NCI-H226 (cell line): ENCODE results near the gene ZNF608.

Experiments used
- DNase-seq: peaks from one replicate; pipeline ENCODE4 v3.0.0-alpha.2; 2015

The ZNF608 gene

DNA sequence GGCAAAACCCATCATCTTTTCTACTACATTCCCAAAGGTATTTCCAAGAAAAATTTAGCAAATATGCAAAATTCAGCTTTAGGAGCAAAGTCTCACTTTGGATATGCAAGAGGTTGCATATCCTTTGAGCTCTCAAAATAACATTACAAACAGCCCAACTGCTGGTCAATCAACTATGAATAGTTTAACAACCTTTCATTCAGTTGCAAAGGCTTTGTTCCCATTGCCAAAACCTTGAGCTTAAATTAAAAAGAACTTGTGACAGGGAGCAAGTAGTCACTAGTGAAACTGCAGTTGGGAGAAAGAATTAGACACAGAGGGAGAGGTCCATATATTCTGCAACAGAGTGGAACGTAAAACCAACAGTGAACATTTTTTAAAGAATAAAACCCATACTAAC lies 8.8 kb downstream of the ZNF608 start:
- no peak for DNase-seq

DNA sequence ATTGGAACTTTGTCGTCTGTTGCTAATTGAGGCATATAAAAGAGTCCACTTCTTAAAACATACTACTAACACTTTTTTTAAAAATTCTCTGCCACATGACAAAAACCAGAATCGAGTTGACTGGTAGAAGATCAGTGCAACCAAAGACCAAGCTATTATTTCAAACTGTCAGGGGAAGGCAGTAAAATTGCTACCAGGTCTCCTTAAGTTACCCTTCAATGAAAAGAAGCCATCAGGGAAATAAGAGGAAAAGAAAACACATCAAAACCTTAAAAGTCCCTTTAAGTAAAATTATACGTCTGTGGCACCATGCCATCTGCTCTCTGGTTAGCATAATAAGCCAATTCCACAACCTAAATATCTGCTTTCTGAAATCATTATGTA lies 9.6 kb downstream of the ZNF608 start:
- DNase-seq: no peak

GRCh38 chr5:124736082-124736804 lies 10.2 kb downstream of the ZNF608 start:
- no peak for DNase-seq

DNA sequence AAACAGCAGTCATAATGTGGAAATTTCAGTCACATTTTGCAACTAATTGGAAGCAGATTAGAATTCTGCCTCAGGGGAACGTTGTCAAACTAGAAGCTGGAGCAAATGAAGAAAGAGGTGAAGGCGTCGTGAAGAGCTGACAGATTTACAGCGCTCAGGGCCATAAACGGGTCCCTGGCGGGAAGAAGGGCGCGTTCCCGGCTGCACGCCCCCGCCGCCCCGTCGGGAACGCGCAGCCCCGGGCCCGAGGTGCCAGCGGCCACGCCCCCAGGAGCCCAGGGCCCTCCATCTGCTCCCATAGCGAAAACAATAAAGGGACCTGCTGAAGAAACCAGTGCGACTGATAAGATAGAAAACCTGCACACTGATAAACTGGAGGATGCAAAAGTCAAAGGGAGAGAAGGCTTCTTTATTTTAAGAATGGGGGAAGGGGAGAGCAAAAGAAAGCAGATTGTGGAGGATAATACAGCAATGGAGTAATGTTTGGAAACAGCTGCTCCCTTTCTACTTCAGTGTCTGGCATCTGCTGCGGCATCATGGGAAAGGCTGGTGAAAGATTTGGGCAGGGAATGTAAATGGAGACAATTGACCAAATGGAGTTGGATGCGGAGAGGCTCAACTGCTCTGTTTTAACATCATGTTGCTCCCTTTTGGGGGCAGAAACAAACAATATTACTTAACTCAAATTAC lies 11.1 kb downstream of the ZNF608 start:
- no peak for DNase-seq

DNA sequence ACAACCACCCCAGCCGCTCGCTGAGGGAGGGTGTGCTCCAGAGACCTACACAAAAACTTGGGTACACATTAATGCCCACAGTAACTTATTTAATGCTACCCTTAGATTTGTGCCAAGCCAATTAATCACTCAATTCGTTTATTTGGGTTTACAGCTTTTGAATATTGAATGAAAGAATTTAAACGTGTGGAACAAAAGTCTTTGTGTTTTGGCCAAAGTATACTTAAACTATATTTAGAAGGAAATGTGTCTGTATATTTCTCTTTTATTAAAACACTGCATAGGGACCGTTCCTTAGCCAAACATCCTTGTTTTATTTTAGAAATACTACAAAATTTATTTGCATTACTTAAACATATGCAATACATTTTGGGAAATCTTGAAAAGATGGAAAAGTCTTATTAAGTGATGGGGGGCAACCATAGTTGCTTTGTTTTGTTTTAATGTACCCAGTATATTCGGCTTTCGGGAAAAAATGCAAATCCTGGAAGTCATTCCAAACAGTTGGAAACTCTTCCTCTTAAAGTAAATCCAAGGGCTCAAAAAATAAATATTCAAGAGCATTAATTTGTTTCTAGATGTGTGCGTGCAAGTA lies 11.8 kb downstream of the ZNF608 start:
- no peak for DNase-seq

GRCh38 chr5:124733329-124733650 lies 13.1 kb downstream of the ZNF608 start:
- no peak for DNase-seq

- DNase-seq: no peak
Measured at GRCh38 chr5:124732428-124733328, 13.8 kb downstream of the ZNF608 start.

GRCh38 chr5:124730381-124730780 lies 16.1 kb downstream of the ZNF608 start:
- DNase-seq: no peak

DNA sequence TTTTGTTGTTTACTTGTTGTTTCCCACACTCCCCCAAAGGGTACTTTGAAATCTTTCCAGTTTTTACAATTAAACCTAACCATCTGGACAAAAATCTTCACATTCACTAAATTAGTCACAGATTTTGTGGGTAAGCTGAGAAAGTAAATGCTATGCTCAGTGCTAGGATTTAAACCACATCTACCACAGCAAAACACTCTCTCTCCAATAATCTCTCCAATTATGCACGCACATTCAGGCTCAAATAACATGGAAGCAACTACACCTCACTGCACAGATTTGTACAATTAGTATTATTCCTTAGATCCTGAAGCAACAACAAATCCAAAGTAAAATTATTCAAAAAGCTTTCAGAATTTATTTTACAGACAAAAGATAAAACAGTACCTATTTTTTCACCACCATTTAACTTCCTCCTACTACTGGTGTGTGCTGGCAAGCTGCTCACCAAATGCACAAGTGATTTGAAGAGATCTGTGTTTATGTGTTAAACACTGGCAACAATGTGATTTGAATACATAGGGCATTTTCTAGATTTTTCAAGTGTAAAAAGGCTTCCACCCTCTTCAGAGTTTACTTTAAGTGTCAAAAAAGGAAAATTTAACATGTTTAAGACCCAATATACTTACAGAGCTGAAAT lies 16.6 kb downstream of the ZNF608 start:
- no peak for DNase-seq

DNA sequence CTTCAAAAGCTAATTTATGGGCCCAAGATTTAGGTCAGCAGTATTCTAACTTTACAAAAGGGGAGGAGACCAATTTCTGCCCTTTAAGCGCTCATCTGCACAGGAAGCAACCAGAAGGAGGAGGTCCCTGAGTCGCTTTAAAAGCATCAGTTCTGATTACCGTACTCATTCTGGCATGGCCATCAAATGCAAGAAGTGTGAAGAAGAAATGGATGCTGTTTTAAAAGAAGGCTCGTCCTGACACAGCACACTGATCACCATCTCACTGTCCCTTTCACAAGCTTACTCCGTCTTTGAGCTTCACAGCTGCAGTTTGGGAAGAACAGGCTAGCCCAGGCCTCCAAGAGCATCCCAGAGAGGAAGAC lies 17.5 kb downstream of the ZNF608 start:
- no peak for DNase-seq

DNA sequence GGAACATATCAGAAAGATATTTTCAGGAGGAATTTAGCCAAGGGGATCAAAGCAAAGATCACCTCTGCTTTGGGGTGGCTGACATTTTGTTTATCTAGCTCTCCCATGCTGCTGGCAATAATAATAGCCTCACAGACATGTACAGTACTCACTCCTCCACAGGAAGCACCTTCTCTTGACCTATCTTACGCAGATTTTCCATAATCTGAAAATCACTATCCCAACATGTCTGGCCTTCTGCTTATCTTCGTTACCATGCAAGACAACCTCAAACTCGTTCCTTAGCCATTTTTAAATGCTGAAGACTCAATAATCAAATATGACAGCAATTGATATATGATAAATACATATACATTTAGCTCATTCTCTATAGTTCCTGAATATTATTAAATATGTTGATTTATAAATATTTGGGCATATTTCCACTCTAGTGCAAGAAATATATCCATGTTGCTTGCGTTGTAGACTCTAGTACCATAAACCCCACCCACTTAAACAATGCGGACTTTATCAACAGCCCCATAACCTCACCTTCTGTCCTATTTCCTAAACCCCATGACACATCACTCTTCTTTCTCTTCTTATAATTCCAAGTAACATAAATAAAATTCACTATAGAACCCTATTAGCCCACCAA lies 18.0 kb downstream of the ZNF608 start:
- no peak for DNase-seq

GRCh38 chr5:124726631-124727362 lies 19.6 kb downstream of the ZNF608 start:
- no peak for DNase-seq

- DNase-seq: no peak
Measured at GRCh38 chr5:124725622-124726258, 20.7 kb downstream of the ZNF608 start.

DNA sequence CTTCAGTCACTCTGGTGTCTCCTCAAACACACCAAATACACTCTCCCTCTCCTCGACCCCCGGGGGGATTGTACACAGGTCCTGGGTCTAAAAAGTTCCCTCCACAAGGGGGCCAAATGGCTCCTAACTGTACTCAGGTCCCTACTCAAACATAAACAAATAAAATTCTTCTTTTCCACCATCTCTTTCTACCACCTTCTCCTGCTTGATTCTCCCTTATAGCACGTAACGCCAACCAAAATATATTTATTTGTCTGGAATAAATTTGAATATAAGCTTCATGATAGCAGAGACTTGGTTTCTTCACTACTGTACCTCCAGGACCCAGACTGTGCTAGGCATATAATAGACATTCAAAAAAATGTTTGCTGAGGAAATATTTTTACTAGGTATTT lies 21.4 kb downstream of the ZNF608 start:
- no peak for DNase-seq

DNA sequence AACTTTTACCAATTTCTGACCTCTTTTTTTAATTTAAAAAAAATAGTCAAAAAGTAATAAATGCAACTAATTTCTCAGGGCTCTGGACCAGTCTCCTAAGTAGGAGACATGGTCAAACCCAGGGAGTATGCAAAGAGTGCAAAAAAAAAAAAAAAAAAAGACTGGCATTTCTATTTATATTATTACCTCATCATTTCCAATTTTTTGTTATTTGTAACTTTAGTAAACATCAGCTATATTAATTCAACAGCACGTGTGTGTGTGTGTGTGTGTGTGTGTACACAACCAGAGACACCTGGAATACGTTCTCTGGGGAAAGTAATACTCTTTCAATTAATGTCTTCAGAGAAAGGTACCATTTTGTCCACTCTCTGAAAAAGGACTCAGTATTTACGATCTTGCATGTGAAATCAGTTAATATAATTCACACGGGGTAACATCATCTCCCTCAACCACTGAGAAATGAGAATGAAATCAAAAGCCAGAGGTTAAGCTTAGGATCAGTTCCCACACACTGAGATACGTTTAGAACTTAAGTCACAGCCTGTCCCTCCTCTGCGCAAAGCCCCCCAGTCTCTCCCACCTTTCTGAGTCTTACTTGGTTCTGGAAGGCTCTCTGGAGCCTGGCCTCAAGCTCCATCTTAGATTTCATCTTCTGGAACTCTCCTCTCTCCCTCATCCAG lies 21.9 kb downstream of the ZNF608 start:
- DNase-seq: no peak

GRCh38 chr5:124721229-124721735 lies 25.2 kb downstream of the ZNF608 start:
- no peak for DNase-seq

DNA sequence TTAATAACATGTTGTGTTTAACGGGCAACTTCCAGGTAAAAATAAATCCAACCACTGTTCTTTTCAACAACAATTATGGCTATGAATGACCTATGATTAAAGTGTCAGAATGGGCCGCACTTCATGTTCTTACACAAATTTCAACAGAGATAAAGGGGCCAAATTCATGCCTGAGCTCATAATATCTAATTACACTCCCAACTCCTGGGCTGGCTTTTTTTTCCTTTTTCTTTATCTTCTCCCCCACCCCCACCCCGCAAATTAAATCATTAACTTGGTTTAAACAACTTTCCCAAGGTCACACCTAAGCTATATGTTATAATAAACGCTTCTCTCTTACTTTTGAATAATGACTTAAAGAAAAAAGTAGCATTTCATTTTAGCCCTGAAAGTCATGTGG lies 25.8 kb downstream of the ZNF608 start:
- no peak for DNase-seq

DNA sequence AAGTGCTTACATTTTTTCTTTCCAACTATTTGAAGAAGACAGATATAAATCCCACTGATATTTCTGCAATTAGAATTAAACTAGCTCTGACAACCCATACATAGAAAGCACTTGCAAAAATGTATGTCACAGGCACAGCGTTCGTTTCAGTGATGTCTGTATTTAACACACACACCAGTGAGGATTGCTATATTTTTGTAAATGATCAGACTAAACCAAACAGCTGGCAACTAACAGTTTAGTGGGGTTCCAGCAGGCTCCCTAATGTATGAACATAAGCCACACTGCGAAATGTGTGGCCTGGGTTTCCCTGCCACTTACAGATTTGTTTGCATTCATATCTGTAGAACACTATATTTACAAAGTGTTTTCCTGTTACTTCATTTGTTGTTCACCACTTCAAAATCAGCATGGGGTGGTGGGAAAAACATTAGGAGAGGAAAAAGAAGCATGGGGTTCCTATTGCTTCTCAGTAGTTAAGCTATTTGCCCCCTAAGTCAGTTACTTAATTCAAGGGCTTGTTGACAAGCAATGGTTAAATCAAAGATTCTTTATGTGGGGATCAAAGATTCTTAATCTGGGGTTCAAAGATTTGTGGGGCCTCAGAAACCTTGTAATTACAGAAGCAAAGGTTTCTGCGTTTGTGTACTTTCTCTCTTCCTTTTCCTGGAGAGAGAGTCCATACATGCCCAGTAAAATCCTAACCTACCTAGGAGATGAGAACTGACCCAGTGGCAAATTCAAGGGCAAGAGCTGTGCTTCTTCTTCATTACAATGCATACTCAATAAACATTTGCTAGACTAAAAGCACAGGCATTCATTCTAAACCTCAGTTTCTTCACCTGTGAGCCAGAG lies 27.1 kb downstream of the ZNF608 start:
- no peak for DNase-seq

DNA sequence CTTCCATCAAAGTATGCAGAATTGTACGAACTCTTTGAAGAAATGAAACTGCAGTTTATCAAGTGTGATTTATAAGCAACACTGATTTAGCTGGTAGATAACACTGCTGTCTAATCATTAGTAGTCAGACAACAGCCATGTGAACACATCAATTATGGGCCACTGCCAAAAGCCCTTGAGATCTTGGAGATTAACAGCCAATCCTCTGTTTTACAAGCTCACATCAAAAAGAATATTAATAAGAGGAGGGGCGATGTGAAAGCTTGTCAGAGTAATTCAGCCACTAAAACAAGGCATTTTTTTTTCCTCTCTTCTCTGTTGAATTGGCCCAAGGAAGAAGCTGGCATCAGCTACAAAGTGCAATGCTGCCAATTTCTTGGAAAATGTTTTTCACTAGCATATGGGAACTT lies 28.1 kb downstream of the ZNF608 start:
- DNase-seq: no peak
